ENCODE results near the gene ITGA8.
"Not testable (repeated sequence)": the region's sequence is repeated elsewhere in the genome, so short reads cannot be mapped to it uniquely, and the experiment has no call there.

ITGA8 gene

GRCh38 chr10:15541376-15541775 lies 178.3 kb downstream of the ITGA8 start:
- no peak overlapping the region for H3K27ac ChIP-seq
- no peak overlapping the region for H3K4me3 ChIP-seq
- no peak for TF ChIP-seq CTCF (IDR thresholded peaks at IDR 0.05)
- no peak for DNase-seq (ENCODE audit: low spot score)

- no peak for TF ChIP-seq CTCF (IDR thresholded peaks at IDR 0.05)
- H3K27ac ChIP-seq, result no peak overlapping the region
- DNase-seq (ENCODE audit: low spot score), result no peak
- H3K4me3 ChIP-seq, result no peak overlapping the region
Measured at GRCh38 chr10:15540727-15541126, 179.0 kb downstream of the ITGA8 start.

- Histone ChIP-seq H3K27ac (peak overlapping the region in 1 of 2 donors; percentile 0), H3K4me3 (no peak overlapping the region)
- TF ChIP-seq CTCF (IDR thresholded peaks at IDR 0.05), result no peak
- DNase-seq (ENCODE audit: low spot score), result no peak
Measured at GRCh38 chr10:15539262-15539661, 180.5 kb downstream of the ITGA8 start.

GRCh38 chr10:15534928-15535538 lies 184.7 kb downstream of the ITGA8 start:
- not testable (repeated sequence) for H3K27ac ChIP-seq; H3K4me3 ChIP-seq; DNase-seq (ENCODE audit: low spot score)

GRCh38 chr10:15531927-15532722 lies 187.6 kb downstream of the ITGA8 start:
- H3K27ac ChIP-seq, result peak overlapping the region; percentile 64 to 66
- H3K4me3 ChIP-seq, result no peak overlapping the region
- TF ChIP-seq CTCF (IDR thresholded peaks at IDR 0.05), result no peak
- DNase-seq (ENCODE audit: low spot score), result no peak

- no peak for TF ChIP-seq CTCF (IDR thresholded peaks at IDR 0.05)
- no peak overlapping the region for H3K4me3 ChIP-seq
- no peak for DNase-seq (ENCODE audit: low spot score)
Measured at GRCh38 chr10:15528859-15529239, 190.9 kb downstream of the ITGA8 start.

GRCh38 chr10:15526754-15527153 lies 193.0 kb downstream of the ITGA8 start:
- no peak overlapping the region for H3K4me3 ChIP-seq
- TF ChIP-seq CTCF (IDR thresholded peaks at IDR 0.05), result no peak
- DNase-seq (ENCODE audit: low spot score), result no peak
- no peak overlapping the region for H3K27ac ChIP-seq

More at GRCh38 chr10:15528859-15529239, 190.9 kb downstream of the ITGA8 start:
- H3K27ac ChIP-seq, result no peak overlapping the region

Measured in coronary artery (tissue), 2 donors.